HG03558 (cell line): ENCODE measurements around the gene PPP6R3.
"Not testable (repeated sequence)": the region's sequence is repeated elsewhere in the genome, so short reads cannot be mapped to it uniquely, and the experiment has no call there.

Source experiments
- ATAC-seq: cut with Tn5 transposase; IDR thresholded peaks from one replicate; pipeline ENCODE4 v1.9.1; 2021; ENCODE audit warnings: moderate number of reproducible peaks; ENCODE audit not compliant: unreplicated experiment; ENCODE audit errors: extremely low read depth

The PPP6R3 gene

DNA sequence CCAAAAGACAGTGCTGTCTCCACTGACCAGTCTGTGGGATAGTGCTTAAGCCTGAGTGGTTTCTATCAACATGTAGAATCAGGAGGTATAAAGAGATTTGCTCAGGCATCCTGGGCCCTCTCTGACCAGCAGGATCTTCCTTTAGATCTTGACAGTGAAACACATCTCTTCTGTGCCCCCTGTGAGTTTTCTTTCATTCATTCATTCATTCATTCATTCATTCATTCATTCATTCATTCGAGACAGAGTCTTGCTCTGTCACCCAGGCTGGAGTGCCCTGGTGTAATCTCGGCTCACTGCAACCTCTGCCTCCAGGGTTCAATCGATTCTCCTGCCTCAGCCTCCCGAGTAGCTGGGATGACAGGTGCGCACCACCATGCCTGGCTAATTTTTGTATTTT, 26.4 kb upstream of the PPP6R3 start:
- ATAC-seq: not testable (repeated sequence)

DNA sequence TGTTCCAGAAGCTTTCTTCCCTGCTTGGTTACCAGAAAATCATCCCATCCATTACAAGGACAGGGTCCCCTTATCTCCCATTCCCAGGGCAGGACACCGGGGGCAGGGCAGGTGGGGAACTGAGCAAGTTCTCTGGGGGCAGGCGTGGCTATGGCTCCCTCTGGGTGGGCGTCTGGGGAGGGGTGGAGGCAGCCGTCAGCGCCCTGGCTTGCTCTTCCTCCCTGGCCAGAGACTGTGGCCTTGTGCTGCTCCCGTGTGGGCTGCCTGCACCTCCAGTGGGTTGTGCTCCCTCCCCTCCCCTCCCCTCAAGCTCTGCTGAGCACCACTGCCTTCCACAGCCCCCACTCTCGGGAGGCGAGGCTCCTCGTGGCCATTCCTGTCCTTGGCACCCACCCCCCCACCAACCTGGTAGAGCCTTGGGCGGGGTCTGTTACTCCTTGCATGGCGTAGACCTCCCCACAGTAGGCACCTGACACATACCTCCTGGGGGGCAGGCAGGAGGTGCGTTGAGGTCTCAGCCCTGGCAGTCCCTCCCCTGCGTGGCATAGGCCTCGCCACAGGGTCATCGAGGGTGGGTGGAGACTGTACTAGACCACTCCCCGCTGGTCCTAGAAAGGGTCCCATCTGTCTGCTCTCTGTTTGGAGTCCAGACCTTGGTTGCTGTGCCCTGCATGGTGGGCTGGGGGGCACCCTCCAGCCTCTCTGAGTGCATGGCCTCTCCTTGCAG, 24.2 kb upstream of the PPP6R3 start:
- ATAC-seq: no peak

DNA sequence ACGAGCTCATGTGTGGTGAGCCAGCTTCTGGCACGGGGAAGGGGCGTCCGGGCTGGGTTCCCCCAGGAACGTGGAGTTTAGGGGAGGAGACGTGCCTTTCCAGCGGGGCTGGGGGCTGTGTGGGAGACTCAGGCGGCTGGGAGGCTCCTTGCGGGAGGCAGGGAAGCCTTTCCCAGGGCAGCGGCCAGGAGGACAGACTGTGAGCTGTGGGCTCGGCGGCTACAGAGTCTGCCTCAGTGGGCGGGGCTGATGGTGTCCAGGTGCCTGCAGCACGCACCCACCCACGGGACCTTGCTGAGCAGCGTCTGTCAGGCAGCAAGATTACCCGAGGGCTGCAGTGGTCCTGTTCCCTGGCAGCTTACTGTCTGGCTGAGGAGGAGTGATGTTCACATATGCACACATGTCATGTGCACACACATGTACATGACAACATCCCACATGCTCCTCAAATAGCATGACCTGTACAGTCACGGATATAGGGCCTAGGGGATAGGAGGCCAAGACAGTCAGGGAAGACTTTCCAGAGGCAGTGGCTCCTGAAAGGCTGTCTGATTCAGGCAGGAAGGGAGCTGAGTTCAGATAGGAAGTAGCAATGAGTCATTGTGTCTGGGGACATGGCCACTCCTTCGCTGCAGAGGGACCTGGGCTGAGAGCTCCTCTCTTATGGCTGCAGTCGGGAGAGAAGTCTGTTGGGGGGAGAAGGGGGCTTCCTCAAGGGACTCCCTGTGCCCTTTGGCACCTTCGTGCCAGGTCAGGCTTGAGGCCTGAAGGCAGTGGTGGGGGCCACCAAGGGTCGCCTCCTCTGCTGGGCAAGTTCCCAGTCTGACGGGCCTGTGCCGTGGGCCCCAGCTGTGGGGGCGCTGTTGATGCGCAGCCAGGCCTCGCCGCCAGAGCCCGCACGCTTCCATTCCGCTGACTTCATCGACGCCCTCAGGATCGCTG, 23.3 kb upstream of the PPP6R3 start:
- ATAC-seq: no peak

DNA sequence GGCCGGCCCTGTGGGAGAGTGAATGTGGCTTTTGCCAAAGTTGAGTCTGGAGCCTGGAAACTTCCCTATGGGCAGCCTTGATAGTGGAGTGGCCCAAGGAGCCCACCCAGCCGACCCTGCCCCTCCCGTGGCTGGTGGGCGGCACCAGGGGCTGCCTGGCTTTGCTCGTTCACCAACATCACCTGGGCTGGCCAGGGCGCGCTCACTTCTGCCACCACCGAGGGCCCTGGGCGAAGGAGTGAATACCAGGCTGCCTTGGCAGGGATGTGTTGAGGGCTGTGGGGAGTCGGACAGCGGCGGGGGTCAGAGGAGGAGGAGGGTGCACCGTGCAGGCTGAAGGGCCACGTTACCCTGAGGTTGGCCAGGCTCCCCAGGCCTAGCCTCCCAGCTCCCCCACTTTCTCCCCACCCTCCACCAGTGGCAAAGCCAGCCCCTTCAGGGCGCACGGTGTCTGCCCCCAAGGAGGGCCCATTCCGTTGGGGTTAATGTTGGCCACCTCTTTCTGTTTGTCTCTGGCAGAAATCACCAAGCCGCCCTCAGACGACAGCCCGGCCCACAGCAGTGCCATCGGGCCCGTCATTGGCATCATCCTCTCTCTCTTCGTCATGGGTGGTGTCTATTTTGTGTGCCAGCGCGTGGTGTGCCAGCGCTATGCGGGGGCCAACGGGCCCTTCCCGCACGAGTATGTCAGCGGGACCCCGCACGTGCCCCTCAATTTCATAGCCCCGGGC, 22.5 kb upstream of the PPP6R3 start:
- ATAC-seq: no peak

DNA sequence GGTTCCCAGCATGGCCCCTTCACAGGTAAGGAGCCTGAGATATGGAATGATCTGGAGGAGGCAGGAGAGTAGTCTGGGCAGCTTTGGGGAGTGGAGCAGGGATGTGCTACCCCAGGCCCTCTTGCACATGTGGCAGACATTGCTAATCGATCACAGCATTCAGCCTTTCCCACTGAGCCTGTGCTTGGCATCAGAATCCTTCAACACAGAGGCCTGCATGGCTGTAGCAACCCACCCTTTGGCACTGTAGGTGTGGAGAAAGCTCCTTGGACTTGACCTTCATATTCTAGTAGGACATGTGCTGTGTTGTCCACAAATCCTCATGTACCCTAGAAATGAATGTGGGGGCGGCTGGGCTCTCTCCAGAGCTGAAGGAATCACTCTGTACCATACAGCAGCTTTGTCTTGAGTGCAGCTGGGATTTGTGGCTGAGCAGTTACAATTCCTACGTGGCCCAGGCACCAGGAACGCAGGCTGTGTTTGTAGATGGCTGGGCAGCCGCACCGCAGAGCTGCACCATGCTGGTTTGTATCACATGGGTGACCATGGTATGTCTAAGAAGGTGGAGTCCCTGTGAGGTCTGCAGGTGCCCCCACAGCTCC, 21.8 kb upstream of the PPP6R3 start:
- no peak for ATAC-seq

DNA sequence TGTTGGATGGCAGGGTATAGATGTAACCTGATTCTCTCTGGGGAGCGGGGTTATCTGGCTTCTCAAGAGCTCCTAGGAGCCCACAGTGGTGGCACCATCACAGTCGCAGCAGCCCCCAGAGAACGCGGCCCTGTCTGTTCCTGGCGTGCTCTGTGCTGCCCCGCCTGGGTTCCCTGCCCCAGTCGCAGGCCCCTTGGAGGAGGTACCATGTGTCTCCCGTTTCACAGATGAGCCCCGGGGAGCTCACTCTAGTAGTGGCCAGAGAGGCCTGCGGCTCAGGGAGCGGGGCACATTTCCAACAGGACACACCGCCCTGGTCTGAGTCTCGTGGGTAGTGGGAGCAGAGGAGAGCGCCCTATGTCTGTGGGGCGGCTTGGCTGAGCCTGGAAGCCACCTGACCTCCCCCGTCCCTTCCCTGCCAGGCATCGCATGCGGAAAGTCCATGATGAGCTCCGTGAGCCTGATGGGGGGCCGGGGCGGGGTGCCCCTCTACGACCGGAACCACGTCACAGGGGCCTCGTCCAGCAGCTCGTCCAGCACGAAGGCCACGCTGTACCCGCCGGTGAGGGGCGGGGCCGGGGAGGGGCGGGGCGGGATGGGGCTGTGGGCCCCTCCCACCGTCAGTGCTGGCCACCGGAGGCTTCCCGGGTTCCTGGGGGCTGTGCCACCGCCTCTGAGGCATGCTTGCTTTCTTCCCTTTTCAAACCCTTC, 21.0 kb upstream of the PPP6R3 start:
- ATAC-seq: no peak

DNA sequence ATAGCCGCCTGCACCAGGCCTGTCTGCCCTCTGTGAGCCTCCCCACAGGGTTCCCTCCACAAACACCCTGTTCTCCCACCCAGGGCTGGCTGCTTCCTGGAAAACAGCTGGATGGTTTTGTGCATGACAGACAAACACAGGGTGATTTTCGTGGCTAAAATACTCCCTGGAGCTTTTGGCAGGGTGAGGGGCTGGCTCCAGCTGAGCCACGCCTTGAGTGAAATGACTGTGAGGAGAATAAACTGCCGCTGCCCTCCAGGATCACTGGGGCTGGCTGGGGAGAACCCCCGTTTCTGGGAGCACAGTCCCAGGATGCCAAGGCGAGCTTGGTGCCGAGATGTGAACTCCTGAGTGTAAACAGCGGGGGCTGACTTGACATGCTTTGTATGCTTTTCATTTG, 20.3 kb upstream of the PPP6R3 start:
- ATAC-seq: no peak

DNA sequence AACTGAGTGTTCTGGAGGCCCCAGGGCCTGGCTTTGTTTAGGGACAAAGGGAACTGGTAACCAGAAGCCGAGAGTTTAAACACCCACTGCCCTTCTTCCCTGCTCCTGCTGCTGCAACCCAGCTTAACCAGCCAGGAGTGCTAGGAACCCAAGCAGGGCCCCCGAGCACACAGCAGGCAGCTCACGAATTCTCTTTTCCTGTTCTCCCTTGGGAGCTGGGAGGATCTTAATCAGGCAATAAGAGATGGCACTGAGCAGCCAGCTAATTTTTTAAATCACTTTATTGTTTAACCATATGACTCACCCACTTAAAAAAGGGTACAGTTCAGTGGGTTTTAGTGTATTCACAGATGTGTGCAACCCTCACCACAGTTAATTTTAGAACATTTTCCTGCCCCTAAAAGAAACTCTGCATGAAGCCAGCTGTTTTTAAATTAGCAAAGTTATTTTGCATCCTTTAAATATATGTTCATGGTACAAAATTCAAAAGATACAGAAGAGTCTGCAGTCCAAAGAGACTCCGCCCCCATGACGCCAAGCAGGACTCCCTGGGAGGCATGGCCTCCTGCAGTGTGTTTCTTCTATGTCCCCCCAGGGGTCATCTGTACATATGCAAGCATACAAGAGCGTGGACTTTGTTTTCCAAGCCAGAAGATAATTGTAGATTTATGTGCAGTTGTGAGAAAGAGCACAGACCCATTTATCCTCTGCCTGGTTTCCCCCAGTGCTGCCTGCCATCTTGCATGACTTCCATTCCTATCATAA, 18.9 kb upstream of the PPP6R3 start:
- ATAC-seq: no peak

DNA sequence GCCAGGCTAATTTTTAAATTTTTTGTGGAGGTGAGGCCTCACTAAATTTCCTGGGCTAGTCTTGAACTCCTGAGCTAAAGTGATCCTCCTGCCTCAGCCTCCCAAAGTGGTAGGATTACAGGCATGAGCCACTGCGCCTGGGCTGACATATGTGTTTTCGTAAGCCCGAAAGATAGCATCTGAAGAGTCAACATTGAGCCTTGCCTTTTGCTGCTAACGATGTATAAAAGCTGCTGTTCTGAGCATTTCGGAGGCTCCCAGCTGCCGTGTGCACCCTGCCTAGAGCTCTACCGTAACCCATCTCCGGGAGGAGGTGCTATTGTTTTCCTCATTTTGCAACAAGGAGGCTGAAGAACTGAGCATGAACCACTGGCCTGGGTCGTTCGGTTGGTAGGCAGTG, 18.1 kb upstream of the PPP6R3 start:
- no peak for ATAC-seq

DNA sequence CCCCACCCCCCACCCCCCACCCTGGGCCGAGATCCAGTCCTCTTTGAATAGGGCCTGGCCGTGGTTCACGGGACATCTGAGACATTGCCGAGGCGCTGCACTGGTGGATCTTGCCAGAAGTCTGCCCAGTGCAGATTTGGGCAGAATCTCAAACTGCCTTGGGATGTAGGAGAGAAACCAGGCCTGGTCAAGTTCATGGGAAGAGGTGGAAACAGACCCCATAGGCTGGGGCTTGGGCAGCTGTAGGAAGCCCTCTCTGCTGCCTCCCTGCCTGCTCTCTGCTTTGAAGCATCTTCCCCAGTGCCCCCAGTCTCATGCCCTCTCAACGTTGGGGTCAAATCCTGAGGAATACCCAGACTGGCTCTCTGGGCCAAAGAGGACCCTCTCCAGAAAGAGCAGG, 16.0 kb upstream of the PPP6R3 start:
- ATAC-seq: no peak

DNA sequence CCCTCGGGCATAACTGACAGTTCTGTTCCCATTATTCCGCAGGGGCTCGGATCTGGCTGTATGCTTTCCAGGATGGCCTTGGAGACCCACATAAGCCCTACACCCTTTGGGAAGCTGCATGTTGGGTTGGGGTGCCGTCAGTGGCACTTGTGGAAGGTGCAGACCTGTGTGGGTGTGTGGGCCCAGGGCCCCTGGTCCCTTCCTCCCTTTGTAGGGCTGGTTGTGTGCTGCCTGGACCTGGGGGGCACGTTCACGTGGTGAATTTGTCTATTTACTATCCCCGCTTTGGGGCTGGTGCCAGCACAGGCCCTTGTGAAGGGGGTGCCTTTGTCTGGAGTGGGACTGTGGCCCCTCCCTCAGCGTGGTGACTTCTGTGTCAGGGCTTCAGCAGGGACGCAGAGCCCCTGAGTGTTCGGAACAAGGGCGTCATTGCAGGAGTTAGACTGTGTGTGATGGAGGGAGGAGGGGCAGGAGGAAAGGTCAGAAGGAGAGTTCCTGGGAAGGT, 15.0 kb upstream of the PPP6R3 start:
- no peak for ATAC-seq

DNA sequence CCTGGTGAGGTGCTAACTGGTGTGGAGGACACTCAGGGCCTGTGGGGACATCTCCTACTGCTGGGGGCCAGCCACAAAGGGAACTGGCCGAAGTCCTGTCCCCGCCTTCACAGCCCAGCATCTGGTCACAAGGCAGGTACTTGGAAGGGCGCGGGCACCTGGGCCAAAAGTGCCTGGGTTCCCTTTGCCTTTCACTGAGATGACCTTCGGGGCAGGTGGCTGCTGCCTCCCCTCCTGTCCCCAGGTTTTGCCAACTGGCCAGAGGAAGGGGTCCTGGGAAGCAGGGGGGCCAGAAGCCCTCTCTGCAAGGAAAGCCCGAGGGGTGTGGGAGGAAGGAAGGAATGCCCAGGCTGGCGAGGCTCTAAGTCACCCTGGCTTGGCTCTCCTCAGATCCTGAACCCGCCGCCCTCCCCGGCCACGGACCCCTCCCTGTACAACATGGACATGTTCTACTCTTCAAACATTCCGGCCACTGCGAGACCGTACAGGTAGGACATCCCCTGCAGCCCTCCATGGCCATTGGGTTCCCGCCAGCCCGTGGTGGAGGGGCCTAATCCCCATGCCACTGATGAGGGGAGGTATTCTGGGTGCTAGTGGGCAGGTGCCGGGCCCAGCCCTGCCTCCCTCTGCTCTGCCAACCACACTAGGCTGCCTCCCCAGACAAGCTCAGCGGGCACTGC, 14.4 kb upstream of the PPP6R3 start:
- ATAC-seq: no peak

DNA sequence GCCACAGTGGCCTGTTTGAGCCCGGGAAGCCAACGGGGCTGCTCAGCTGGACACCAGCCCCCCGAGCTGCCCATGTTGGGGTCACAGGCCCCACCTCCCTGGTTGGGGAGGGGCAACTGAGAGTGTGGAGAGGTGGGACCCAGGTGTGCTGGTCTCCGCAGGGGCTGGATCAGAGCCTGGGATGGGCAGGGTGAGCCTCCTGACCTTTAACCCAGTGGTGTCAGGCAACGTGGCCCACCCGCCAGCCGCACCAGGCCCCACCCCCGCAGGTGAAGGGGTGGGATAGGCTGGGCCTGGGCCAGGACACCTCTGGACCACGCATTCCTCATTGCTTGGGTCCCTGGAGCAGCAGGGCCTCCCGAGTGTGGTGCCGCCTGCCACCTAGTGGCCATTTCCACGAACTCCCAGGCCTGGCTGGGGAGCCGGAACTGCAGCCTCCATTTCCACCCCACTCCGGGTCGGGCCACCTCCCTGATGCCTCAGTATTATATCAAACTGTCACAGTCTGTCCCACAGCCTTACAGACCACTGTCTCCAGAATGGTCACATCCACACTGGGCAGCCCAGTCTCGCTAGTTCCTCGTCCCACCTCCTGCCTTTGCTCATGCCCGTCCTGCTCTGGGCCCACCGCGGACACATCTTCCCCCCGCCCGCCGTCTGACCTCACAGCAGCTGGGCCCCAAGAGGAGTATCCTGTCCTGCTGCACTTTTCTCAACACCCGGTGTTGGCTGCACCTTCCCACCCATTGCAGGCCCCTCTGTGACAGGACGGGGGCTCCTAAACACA, 13.3 kb upstream of the PPP6R3 start:
- ATAC-seq: no peak

DNA sequence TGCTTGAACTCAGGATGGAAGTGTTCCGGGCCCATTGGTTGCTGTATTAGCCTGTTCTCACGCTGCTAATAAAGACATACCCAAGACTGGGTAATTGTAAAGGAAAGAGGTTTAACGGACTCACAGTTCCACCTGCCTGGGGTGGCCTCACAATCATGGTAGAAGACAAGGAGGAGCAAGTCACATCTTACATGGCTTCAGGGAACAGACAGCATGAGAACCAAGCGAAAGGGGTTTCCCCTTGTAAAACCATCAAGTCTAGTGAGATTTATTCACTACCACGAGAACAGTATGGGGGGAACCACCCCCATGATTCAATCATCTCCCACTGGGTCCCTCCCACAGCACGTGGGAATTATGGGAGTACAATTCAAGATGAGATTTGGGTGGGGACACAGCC, 12.6 kb upstream of the PPP6R3 start:
- ATAC-seq: not testable (repeated sequence)

DNA sequence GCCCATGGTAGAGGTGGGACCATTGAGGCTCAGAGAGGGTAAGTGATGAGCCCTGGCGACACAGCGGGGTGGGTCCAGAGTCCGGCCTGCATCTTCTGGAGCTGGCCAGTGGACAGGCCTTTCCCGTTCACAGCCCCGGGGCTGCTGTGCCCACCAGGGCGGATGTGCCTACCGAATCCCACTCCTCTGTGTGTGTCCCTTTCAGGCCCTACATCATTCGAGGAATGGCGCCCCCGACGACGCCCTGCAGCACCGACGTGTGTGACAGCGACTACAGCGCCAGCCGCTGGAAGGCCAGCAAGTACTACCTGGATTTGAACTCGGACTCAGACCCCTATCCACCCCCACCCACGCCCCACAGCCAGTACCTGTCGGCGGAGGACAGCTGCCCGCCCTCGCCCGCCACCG, 11.9 kb upstream of the PPP6R3 start:
- ATAC-seq: no peak

DNA sequence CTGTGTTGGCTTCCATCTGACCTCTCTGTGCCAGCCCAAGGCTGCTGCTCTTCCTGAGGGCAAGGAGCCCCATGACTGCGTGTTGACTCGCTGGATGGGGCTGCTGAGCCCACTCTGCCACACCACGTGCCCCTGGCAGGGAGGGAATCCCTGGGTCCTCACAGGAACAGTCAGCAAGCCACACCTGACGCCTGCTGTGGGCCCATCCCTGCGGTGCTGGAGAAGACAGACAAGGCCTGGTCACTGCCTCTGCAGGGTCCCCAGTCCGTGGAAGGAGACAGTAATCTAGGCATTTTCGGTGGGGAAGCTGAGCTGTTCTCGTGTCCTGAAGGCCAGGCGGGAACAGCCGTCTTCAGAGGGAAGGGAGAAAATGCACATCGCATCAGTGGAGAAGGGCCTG, 10.6 kb upstream of the PPP6R3 start:
- ATAC-seq: no peak

DNA sequence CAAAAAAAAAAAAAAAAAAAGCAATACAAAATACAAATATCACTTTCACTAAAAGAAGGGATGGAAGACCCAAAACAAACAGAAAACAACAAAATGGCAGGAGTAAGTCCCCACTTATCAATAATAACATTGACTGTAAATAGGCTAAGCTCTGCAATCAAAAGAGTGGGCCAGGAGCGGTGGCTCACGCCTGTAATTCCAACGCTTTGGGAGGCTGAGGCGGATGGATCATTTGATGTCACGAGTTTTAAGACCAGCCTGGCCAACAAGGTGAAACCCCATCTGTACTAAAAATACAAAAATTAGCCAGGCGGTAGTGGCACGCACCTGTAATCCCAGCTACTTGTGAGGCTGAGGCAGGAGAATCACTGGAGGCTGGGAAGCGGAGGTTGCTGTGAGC, 9.8 kb upstream of the PPP6R3 start:
- no peak for ATAC-seq

DNA sequence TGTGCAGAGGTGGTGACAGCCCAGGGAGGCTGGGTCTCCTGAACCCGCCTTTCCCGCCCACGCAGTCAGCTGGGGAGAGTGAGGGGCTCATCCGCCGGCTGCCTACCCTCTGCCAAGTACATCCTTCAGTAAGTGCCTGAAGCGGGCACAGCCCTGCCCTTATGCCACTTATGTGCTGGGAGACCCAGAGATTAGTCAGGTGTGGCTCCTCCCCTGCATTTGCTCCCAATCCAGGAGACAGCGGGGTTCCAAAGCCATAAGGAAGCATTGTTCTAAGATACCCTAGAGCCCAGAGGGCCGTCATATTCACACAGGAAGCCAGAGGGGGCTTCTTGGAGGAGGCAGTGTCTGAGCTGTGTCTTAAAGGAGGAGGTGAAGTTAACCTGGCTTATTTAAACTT, 5.8 kb upstream of the PPP6R3 start:
- no peak for ATAC-seq
